ENCODE results near the gene SCML2.
"Not testable (repeated sequence)": the region's sequence is repeated elsewhere in the genome, so short reads cannot be mapped to it uniquely, and the experiment has no call there.

The SCML2 gene

DNA sequence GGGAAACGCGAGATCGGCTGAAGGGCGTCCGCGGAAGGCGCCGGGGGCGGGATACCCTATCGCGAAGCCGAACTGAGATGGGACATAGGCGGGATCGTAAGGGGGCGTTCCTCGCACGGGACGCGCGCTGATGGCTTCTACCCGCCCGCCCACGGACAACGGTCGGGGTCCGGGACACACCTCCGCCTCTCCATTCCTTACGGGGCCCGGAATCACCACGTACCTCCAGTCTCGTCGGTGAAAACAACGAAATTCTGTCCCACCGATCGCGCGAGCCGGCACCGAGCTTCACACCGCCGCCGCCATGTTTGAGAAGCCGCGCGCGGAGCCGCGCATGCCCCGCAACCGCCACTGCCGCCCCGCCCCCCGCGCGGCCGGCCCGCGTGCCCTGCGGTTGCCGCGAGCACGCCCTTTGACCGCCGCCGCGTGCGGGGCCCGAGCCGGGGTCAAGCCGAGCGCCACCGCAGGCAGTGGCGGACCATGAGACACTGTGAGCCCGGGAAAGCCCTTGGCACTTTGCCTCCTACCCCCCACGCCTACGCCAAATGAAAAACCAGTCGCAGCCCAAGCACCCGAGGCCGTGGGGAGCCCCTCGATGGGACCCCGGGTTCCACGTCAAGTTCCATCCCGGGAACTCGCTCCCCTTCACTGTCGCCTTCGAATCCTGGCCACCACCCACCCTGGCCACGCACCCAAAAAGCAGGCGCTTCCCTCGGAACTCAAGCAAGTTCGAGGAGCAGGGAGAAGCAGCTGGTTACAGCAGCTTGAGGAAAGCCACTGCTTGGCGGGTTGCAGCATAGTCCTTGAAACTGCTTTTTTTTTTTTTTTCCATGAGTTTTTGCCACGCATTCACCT, at the start of gene SCML2:
Gene SCML2, minus strand, starts transcription at position 320 of the 855 bp plus-strand sequence. CDS start 20,617 bp downstream, outside the sequence.
- peak within 1 kb of the TSS; percentile 71 for H3K9ac ChIP-seq (ENCODE audit: low read length)
- no peaks in the 10 kb centered on the region for H3K36me3 ChIP-seq (ENCODE audit: control insufficient read depth, insufficient read depth, low read length)
- H3K9me3 ChIP-seq (ENCODE audit: control insufficient read depth, insufficient read depth, low read depth, low read length): no peaks in the 10 kb centered on the region
- H3K27me3 ChIP-seq (ENCODE audit: control insufficient read depth, insufficient read depth, low read length): peaks cover 20% of the 10 kb centered on the region
- H3K4me1 ChIP-seq (ENCODE audit: control insufficient read depth, insufficient read depth, low read length): peaks cover 11% of the 10 kb centered on the region; the same call in 1 of the 2 replicates
- peak within 1 kb of the TSS; percentile 76 for H3K4me3 ChIP-seq (ENCODE audit: low read depth, low read length)
- H3K27ac ChIP-seq (ENCODE audit: low read depth, low read length): no peak within 1 kb of the TSS; the same call in 1 of the 2 replicates

DNA sequence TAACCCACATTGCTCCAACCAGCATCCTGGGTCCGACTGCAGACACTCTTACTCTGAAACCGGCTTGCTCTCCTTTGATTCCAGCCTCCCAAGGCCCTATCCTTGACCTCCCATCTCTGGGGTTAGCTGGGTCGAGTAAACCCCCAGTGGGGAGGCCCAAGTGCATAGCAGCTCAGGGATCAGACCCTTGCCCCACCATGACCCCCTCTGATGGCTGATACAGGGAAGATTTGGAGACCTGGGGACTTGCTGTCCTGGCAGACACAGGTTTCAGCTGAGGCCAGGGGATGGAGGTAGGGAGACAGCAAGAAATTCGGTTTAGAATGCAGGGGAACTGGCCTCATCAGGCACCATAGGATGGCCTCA, 47.3 kb upstream of the SCML2 start:
- no peak overlapping the region for H3K27ac ChIP-seq (ENCODE audit: low read depth, low read length)
- no peaks in the 10 kb centered on the region for H3K27me3 ChIP-seq (ENCODE audit: control insufficient read depth, insufficient read depth, low read length)
- no peak overlapping the region for H3K9ac ChIP-seq (ENCODE audit: low read length)
- no peaks in the 10 kb centered on the region for H3K9me3 ChIP-seq (ENCODE audit: control insufficient read depth, insufficient read depth, low read depth, low read length)
- no peak overlapping the region for H3K4me3 ChIP-seq (ENCODE audit: low read depth, low read length)
- no peaks in the 10 kb centered on the region for H3K4me1 ChIP-seq (ENCODE audit: control insufficient read depth, insufficient read depth, low read length)
- no peaks in the 10 kb centered on the region for H3K36me3 ChIP-seq (ENCODE audit: control insufficient read depth, insufficient read depth, low read length)

DNA sequence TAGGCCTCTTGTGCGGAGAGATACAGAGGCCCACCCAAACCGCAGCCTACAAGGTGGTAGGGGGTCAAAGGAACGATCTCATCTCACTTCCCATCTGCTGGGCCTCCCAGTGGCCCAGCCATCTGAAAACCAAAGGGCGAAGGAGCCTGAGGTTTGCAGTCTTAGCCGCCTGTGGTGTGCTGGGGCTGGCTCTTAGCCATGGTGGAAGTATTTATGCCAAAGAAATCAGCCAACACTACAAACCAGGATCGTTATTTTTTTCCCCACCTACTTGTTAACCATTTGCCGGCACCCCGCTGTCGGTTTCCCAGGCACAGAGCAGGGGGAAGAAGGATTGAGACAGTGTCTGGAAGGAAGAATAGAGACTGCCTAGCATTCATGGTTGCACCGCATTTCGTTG, 40.0 kb upstream of the SCML2 start:
- no peak overlapping the region for H3K27ac ChIP-seq (ENCODE audit: low read depth, low read length)
- peaks cover 3% of the 10 kb centered on the region; the same call in 1 of the 2 replicates for H3K4me1 ChIP-seq (ENCODE audit: control insufficient read depth, insufficient read depth, low read length)
- H3K27me3 ChIP-seq (ENCODE audit: control insufficient read depth, insufficient read depth, low read length): no peaks in the 10 kb centered on the region
- H3K9ac ChIP-seq (ENCODE audit: low read length): no peak overlapping the region
- H3K36me3 ChIP-seq (ENCODE audit: control insufficient read depth, insufficient read depth, low read length): no peaks in the 10 kb centered on the region
- H3K4me3 ChIP-seq (ENCODE audit: low read depth, low read length): no peak overlapping the region
- H3K9me3 ChIP-seq (ENCODE audit: control insufficient read depth, insufficient read depth, low read depth, low read length): no peaks in the 10 kb centered on the region

DNA sequence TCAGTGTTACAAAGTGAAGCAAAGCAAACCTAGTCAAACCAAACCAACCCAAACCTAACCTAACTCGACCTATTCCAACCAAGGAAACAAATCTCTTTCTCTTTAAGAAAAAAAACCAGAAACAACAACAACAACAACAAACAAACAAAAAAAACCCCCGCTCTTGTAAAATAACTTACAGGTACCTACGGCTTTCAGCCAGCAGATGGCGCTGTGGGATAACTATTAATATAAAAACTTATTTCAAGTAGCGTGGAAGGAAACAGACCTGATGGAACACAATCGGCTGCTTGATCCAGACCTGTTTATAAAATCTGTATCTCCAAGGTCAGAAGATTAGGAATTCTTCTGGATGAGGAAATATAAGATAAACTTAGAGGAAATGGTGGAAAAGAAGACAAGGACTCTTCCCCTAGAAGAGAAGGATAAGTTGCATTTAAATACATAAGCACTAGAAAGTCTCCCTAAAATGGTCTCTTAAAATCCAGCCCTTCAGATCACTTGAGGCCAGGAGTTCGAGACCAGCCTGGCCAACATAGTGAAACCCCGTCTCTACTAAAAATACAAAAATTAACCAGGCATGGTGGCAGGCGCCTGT, 36.6 kb upstream of the SCML2 start:
- Histone ChIP-seq H3K9me3 (ENCODE audit: control insufficient read depth, insufficient read depth, low read depth, low read length) (no peaks in the 10 kb centered on the region), H3K36me3 (ENCODE audit: control insufficient read depth, insufficient read depth, low read length) (no peaks in the 10 kb centered on the region), H3K4me1 (ENCODE audit: control insufficient read depth, insufficient read depth, low read length) (peaks cover 3% of the 10 kb centered on the region; the same call in 1 of the 2 replicates), H3K9ac (ENCODE audit: low read length) (no peak overlapping the region), H3K4me3 (ENCODE audit: low read depth, low read length) (no peak overlapping the region), H3K27ac (ENCODE audit: low read depth, low read length) (no peak overlapping the region), H3K27me3 (ENCODE audit: control insufficient read depth, insufficient read depth, low read length) (no peaks in the 10 kb centered on the region)

DNA sequence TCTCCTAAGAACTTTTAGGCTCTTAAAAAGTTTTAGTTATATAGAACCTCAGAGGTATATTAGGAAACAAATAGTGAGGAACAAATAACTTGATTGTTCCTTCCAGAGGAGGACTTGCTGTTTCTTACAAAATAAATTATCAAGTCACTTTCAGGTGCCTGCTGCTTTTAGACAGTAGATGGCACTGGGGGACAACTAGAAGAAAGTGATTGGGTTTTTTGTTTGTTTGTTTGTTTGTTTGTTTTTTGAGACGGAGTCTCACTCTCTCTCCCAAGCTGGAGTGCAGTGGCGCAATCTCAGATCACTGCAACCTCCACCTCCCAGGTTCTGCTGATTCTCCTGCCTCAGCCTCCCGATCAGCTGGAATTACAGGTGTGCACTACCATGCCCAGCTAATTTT, 35.5 kb upstream of the SCML2 start:
- peaks cover 3% of the 10 kb centered on the region; the same call in 1 of the 2 replicates for H3K4me1 ChIP-seq (ENCODE audit: control insufficient read depth, insufficient read depth, low read length)
- H3K9me3 ChIP-seq (ENCODE audit: control insufficient read depth, insufficient read depth, low read depth, low read length): no peaks in the 10 kb centered on the region
- H3K27ac ChIP-seq (ENCODE audit: low read depth, low read length): no peak overlapping the region
- no peak overlapping the region for H3K4me3 ChIP-seq (ENCODE audit: low read depth, low read length)
- H3K36me3 ChIP-seq (ENCODE audit: control insufficient read depth, insufficient read depth, low read length): no peaks in the 10 kb centered on the region
- no peak overlapping the region for H3K9ac ChIP-seq (ENCODE audit: low read length)
- H3K27me3 ChIP-seq (ENCODE audit: control insufficient read depth, insufficient read depth, low read length): no peaks in the 10 kb centered on the region

DNA sequence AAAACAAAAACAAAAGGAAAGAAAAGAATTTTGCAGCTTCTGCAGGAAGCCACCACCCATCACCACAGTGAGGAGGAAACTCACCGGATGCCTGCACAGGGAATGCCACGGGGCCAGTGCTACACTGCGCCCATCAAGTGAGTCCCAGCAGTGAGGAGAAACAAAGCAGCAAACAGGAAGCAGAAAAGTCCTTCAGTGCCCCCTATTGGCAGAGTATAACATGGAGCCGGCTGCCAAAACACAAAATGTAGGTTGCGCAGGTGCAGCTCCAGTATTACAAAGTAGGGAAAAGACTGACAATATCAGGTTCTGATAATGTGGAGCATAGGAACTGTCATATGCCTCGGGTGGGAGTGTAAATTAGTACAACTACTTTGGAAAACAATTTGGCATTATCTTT, 23.3 kb upstream of the SCML2 start:
- Histone ChIP-seq H3K9me3 (ENCODE audit: control insufficient read depth, insufficient read depth, low read depth, low read length) (no peaks in the 10 kb centered on the region), H3K9ac (ENCODE audit: low read length) (no peak overlapping the region), H3K27ac (ENCODE audit: low read depth, low read length) (no peak overlapping the region), H3K4me3 (ENCODE audit: low read depth, low read length) (no peak overlapping the region), H3K27me3 (ENCODE audit: control insufficient read depth, insufficient read depth, low read length) (no peaks in the 10 kb centered on the region), H3K4me1 (ENCODE audit: control insufficient read depth, insufficient read depth, low read length) (no peaks in the 10 kb centered on the region), H3K36me3 (ENCODE audit: control insufficient read depth, insufficient read depth, low read length) (no peaks in the 10 kb centered on the region)

DNA sequence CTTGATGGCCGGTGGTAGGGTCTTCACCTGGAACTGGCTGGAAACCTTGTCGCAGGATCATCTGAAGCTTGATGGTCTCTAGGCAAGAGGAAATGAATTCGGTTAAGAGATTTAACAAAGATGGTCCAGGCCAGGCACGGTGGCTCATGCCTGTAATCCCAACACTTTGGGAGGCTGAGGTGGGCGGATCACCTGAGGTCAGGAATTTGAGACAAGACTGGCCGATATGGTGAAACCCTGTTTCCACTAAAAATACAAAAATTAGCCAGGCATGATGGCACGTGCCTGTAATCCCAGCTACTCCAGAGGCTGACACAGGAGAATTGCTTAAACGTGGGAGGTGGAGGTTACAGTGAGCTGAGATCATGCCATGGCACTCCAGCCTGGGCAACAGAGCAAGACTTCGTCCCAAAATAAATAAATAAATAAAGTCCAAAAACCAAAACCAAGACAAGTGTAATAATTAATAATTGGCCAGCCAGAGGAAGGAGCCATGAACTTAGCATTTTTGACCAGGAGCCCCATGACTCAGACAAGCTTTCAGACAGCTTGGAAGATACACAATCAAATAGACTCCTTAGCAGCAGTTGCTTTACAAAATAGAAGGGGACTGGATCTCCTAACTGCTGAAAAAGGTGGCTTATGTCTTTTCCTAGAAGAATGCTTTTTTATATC, 20.8 kb upstream of the SCML2 start:
- not testable (repeated sequence) for H3K4me3 ChIP-seq (ENCODE audit: low read depth, low read length); H3K27ac ChIP-seq (ENCODE audit: low read depth, low read length); H3K27me3 ChIP-seq (ENCODE audit: control insufficient read depth, insufficient read depth, low read length); H3K36me3 ChIP-seq (ENCODE audit: control insufficient read depth, insufficient read depth, low read length); H3K4me1 ChIP-seq (ENCODE audit: control insufficient read depth, insufficient read depth, low read length); H3K9ac ChIP-seq (ENCODE audit: low read length); H3K9me3 ChIP-seq (ENCODE audit: control insufficient read depth, insufficient read depth, low read depth, low read length)

DNA sequence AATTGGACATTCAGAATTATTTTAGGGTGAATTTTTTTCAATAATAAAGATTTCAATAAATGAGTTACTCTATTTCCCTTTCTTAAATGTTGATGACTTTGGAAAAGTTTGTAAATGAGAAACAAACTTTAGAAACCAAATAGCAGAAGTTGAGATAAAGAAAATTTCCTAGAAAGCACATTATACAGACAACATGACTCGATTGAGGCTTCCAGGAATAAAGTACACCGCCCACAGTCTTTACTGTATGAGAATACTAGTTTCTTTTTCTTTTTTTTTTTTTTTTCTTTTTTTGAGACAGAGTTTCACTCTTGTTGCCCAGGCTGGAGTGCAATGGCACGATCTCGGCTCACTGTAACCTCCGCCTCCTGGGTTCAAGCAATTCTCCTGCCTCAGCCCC, 14.6 kb upstream of the SCML2 start:
- not testable (repeated sequence) for H3K4me3 ChIP-seq (ENCODE audit: low read depth, low read length); H3K9me3 ChIP-seq (ENCODE audit: control insufficient read depth, insufficient read depth, low read depth, low read length); H3K36me3 ChIP-seq (ENCODE audit: control insufficient read depth, insufficient read depth, low read length); H3K27me3 ChIP-seq (ENCODE audit: control insufficient read depth, insufficient read depth, low read length); H3K9ac ChIP-seq (ENCODE audit: low read length); H3K4me1 ChIP-seq (ENCODE audit: control insufficient read depth, insufficient read depth, low read length); H3K27ac ChIP-seq (ENCODE audit: low read depth, low read length)

DNA sequence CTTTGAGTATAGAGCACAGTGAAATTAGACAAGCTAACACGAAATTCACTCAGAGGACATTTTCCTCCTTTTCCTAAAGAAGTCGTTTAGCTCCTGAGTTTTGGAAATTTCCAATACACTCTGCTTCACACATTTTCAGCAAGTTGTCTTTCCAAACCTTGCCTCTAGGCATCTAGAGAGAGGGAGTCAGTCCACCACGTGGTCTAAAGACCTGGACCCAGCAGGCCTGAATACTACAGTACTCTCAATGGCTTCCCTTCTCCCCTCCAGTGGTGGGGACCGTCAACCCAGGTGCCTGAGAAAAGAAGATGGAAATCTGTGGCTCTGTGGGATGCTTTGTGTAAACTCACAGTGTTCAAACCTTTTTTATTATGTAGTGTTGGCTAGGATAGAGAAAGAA, 13.9 kb upstream of the SCML2 start:
- H3K27ac ChIP-seq (ENCODE audit: low read depth, low read length): no peak overlapping the region
- no peaks in the 10 kb centered on the region for H3K4me1 ChIP-seq (ENCODE audit: control insufficient read depth, insufficient read depth, low read length)
- no peak overlapping the region for H3K4me3 ChIP-seq (ENCODE audit: low read depth, low read length)
- no peak overlapping the region for H3K9ac ChIP-seq (ENCODE audit: low read length)
- H3K36me3 ChIP-seq (ENCODE audit: control insufficient read depth, insufficient read depth, low read length): no peaks in the 10 kb centered on the region
- no peaks in the 10 kb centered on the region for H3K9me3 ChIP-seq (ENCODE audit: control insufficient read depth, insufficient read depth, low read depth, low read length)
- no peaks in the 10 kb centered on the region for H3K27me3 ChIP-seq (ENCODE audit: control insufficient read depth, insufficient read depth, low read length)

DNA sequence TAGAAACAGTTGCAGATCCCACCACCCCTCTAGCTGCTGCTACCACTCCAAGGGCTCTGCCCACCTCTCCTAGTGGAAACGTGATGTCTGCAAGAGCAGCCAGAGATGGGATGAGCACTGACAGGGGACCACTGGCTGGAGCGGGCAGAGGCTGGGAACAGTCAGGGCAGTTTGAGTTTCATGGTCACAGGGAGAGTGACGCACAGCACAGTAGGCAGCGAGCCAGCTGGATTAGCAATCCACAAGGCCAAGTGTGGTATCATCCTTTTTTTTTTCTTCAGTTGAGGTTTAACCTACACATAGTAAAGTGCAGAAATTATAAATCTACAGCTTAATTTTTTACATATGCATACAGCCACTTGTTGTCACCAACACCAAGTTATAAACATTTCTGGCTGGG, 6.4 kb upstream of the SCML2 start:
- H3K9ac ChIP-seq (ENCODE audit: low read length): no peak overlapping the region

DNA sequence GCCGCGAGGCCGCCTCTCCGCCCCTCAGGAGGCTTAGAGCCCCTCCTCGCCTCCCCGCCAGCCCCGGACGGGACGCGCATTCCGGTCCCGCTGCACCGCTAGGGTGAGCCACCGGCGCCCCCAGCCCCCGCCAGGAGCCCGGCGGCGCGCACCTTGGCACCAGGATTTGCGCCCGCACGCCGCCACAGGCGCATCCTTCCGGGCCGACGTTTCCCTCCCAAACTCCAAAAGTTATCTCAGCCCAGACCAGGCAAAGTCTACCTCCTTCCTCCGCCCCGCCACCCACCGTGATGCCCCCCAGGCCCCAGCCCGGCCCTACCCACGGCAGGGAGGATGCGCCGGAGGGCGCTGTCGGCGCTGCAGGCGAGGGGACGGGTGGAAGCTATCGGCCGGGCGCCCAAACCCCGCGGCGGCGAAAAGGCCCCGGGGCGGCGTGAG, 538 bp downstream of the SCML2 start:
- no peak overlapping the region; the same call in 1 of the 2 replicates for H3K27ac ChIP-seq (ENCODE audit: low read depth, low read length)
- H3K36me3 ChIP-seq (ENCODE audit: control insufficient read depth, insufficient read depth, low read length): no peaks in the 10 kb centered on the region
- H3K9me3 ChIP-seq (ENCODE audit: control insufficient read depth, insufficient read depth, low read depth, low read length): no peaks in the 10 kb centered on the region
- H3K9ac ChIP-seq (ENCODE audit: low read length): peak overlapping the region; percentile 71
- peaks cover 11% of the 10 kb centered on the region; the same call in 1 of the 2 replicates for H3K4me1 ChIP-seq (ENCODE audit: control insufficient read depth, insufficient read depth, low read length)
- peaks cover 19% of the 10 kb centered on the region for H3K27me3 ChIP-seq (ENCODE audit: control insufficient read depth, insufficient read depth, low read length)
- H3K4me3 ChIP-seq (ENCODE audit: low read depth, low read length): peak overlapping the region; percentile 76

More for the DNA sequence above, 6.4 kb upstream of the SCML2 start:
- Histone ChIP-seq H3K27me3 (ENCODE audit: control insufficient read depth, insufficient read depth, low read length) (peaks cover 16% of the 10 kb centered on the region), H3K36me3 (ENCODE audit: control insufficient read depth, insufficient read depth, low read length) (no peaks in the 10 kb centered on the region), H3K4me1 (ENCODE audit: control insufficient read depth, insufficient read depth, low read length) (no peaks in the 10 kb centered on the region), H3K4me3 (ENCODE audit: low read depth, low read length) (no peak overlapping the region), H3K9me3 (ENCODE audit: control insufficient read depth, insufficient read depth, low read depth, low read length) (no peaks in the 10 kb centered on the region), H3K27ac (ENCODE audit: low read depth, low read length) (no peak overlapping the region)

Data from HUES6 (cell line).